ENCODE measurements around the gene OOEP.

GRCh38 chr6:73343164-73343563 is 26.5 kb downstream of the OOEP start:
- TF ChIP-seq, protein P1, sequence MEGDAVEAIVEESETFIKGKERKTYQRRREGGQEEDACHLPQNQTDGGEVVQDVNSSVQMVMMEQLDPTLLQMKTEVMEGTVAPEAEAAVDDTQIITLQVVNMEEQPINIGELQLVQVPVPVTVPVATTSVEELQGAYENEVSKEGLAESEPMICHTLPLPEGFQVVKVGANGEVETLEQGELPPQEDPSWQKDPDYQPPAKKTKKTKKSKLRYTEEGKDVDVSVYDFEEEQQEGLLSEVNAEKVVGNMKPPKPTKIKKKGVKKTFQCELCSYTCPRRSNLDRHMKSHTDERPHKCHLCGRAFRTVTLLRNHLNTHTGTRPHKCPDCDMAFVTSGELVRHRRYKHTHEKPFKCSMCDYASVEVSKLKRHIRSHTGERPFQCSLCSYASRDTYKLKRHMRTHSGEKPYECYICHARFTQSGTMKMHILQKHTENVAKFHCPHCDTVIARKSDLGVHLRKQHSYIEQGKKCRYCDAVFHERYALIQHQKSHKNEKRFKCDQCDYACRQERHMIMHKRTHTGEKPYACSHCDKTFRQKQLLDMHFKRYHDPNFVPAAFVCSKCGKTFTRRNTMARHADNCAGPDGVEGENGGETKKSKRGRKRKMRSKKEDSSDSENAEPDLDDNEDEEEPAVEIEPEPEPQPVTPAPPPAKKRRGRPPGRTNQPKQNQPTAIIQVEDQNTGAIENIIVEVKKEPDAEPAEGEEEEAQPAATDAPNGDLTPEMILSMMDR (conservative IDR thresholded peaks at IDR 0.05) = no peak
- no peak for TF ChIP-seq ZFX (IDR thresholded peaks at IDR 0.05)
